HepG2 (cell line): ENCODE data around the gene TCF23. TPM values are rescaled to one million over a fixed set of nuclear protein-coding genes. Genes with fewer than 3 reads are reported as not detected.

Experiments
- CBX5 ChIP-seq: sonication (generic); formaldehyde crosslinking; IDR thresholded peaks from 2 replicates; pipeline ENCODE4 v1.4.0; 2020; ENCODE audit warnings: missing genetic modification reagents, borderline replicate concordance
- FLYWCH1 ChIP-seq: sonication (generic); formaldehyde crosslinking; IDR thresholded peaks from 2 replicates; pipeline ENCODE4 v1.8.1; 2023; ENCODE audit warnings: mild to moderate bottlenecking, missing genetic modification reagents
- HNRNPUL1 ChIP-seq: fragments of 200-400 bp; formaldehyde crosslinking; IDR thresholded peaks from 2 replicates; pipeline ENCODE4 v1.6.1; 2017; ENCODE audit warnings: low read depth, mild to moderate bottlenecking, low read length, moderate library complexity
- MAF1 ChIP-seq: sonication (generic); formaldehyde crosslinking; IDR thresholded peaks from 2 replicates; pipeline ENCODE4 v1.5.0; 2020; ENCODE audit warnings: missing genetic modification reagents, borderline replicate concordance
- NFYB ChIP-seq: sonication (generic); formaldehyde crosslinking; IDR thresholded peaks from 2 replicates; pipeline ENCODE4 v1.4.0; 2020; ENCODE audit warnings: missing genetic modification reagents
- NR2C2 ChIP-seq: sonication (generic); formaldehyde crosslinking; IDR thresholded peaks from 2 replicates; pipeline ENCODE4 v1.4.0; 2020; ENCODE audit warnings: missing genetic modification reagents, mild to moderate bottlenecking, moderate library complexity, borderline replicate concordance
- RBM39 ChIP-seq: fragments of 200-400 bp; formaldehyde crosslinking; IDR thresholded peaks from one replicate; pipeline ENCODE4 v1.6.1; 2018; ENCODE audit warnings: antibody characterized with exemption, mild to moderate bottlenecking, low read depth, low read length; ENCODE audit not compliant: poor library complexity, severe bottlenecking
- RXRA ChIP-seq: sonication (generic); formaldehyde crosslinking; IDR thresholded peaks from 2 replicates; pipeline ENCODE4 v1.5.1; 2020; ENCODE audit warnings: missing genetic modification reagents
- SMARCC2 ChIP-seq: fragments of 450-650 bp; IDR thresholded peaks from 2 replicates; pipeline ENCODE4 v1.6.1; 2017; ENCODE audit warnings: antibody characterized with exemption, mild to moderate bottlenecking
- SMC3 ChIP-seq: IDR thresholded peaks from 2 replicates; pipeline ENCODE4 v1.6.1; 2011; ENCODE audit warnings: low read length, improper control_type of control experiment
- ZNF350 ChIP-seq: sonication (generic); formaldehyde crosslinking; IDR thresholded peaks from 2 replicates; pipeline ENCODE4 v1.4.0; 2020; ENCODE audit warnings: mild to moderate bottlenecking, low read depth, missing genetic modification reagents, borderline replicate concordance
- ZNF367 ChIP-seq: sonication (generic); formaldehyde crosslinking; IDR thresholded peaks from 2 replicates; pipeline ENCODE4 v1.4.0; 2020; ENCODE audit warnings: missing genetic modification reagents, borderline replicate concordance
- ZSCAN29 ChIP-seq: sonication (generic); formaldehyde crosslinking; conservative IDR thresholded peaks from 2 replicates; pipeline ENCODE4 v1.4.0; 2020; ENCODE audit warnings: mild to moderate bottlenecking, missing genetic modification reagents
- ZSCAN9 ChIP-seq: IDR thresholded peaks from 2 replicates; pipeline ENCODE4 v1.6.1; 2016; ENCODE audit warnings: borderline replicate concordance
- polyA plus RNA-seq, 8 experiments: library from polyadenylated mRNA; depleted of rRNA in 3 of 8; stranded (reverse) in 7 of 8; unstranded in 1 of 8; fragments of >200 nt; fragmentation: Illumina TruSeq in 4 of 8; extraction: Trizol in 4 of 8; gene quantifications; 2 replicates each; pipeline versions ENCODE4 v1.2.1 to v1.2.3, GENCODE V29; 2011 to 2016; ENCODE audit warnings: low read depth in 4 of 8, missing spikeins in 1 of 8, mixed read lengths in 1 of 8; ENCODE audit not compliant: insufficient read depth in 1 of 8
- total RNA-seq, 5 experiments: library from RNA; depleted of rRNA; stranded (reverse); fragments of >200 nt; fragmentation: Illumina TruSeq; extraction: Trizol; gene quantifications; 2 replicates each; pipeline ENCODE4 v1.2.3, GENCODE V29; 2016; ENCODE audit warnings: low read depth in 1 of 5
- TF ChIP-seq, protein P1 (sequence below): sonication (generic); formaldehyde crosslinking; IDR thresholded peaks from 2 replicates; pipeline ENCODE4 v1.4.0; 2020; ENCODE audit warnings: mild to moderate bottlenecking, missing genetic modification reagents, borderline replicate concordance
- TF ChIP-seq, protein P2 (sequence below): fragments of 450-650 bp; IDR thresholded peaks from 2 replicates; pipeline ENCODE4 v1.6.1; 2016
- TF ChIP-seq, protein P3 (sequence below): sonication (generic); formaldehyde crosslinking; conservative IDR thresholded peaks from 2 replicates; pipeline ENCODE4 v1.8.0; 2022; ENCODE audit warnings: mild to moderate bottlenecking, moderate library complexity, missing genetic modification reagents
- TF ChIP-seq, protein P4 (sequence below): sonication (generic); formaldehyde crosslinking; IDR thresholded peaks from 2 replicates; pipeline ENCODE4 v1.4.0; 2020; ENCODE audit warnings: missing genetic modification reagents

Gene TCF23
- total and polyA plus RNA-seq, 2 of the 13 experiments (the other 11 are each of a cell fraction or from before 2014, with no cell fraction given): 0.02 to 1.4 TPM

DNA sequence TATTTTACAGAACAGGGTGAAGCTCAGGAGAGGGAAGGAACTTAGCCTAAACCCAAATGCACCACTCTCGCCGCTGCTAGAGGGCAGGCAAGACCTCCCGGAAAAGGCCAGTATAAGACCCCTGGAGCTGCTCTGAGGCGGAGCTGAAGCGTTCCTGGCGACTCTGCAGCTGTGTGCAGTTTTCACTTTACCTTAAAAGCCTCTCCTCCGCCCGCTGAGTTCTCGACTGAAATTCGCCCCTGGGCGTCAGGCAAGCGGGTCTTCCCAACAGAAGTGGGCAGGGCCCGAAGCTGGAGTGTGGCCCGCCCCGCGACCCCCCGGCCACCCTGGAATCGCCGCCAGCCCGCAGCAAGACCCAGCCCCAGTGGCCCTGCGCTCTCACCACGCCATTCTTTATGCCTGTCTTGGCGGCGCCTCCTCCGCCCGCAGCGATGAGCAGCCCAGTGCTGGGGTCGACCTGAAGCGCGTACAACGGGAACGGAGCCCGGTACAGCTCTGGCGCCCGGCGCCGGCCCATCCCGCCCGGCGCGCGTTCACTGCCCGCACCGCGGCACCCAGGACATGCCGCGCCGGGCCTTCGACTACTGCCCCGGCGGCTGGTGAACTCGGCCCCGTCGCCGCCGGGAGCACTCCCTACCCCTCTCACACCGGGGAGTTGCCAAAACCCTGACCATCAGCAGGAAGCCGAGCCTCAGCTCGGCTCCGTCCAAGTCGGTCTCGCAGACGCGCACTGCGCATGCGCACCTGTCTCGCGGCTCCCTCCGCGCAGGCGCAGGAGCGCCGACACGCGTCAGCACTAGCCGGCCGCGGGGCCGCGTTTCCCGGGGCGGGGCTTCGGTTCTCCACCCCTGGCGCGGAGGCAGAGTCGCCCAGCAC is 14.7 kb upstream of the TCF23 start, which contains the start of gene PREB (continued):
- TF ChIP-seq, protein P1, sequence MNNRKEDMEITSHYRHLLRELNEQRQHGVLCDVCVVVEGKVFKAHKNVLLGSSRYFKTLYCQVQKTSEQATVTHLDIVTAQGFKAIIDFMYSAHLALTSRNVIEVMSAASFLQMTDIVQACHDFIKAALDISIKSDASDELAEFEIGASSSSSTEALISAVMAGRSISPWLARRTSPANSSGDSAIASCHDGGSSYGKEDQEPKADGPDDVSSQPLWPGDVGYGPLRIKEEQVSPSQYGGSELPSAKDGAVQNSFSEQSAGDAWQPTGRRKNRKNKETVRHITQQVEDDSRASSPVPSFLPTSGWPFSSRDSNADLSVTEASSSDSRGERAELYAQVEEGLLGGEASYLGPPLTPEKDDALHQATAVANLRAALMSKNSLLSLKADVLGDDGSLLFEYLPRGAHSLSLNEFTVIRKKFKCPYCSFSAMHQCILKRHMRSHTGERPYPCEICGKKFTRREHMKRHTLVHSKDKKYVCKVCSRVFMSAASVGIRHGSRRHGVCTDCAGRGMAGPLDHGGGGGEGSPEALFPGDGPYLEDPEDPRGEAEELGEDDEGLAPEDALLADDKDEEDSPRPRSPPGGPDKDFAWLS (CRISPR knock-in tag): no peak
- TF ChIP-seq ZSCAN9 (CRISPR knock-in tag) (peak; percentile 41; the same call in 1 of the 2 replicates), HNRNPUL1 (no peak), SMC3 (peak; percentile 48; the same call in 1 of the 2 replicates), ZNF350 (CRISPR knock-in tag) (peak; percentile 31), FLYWCH1 (CRISPR knock-in tag) (peak; percentile 84; the same call in 1 of the 2 replicates), CBX5 (no peak), RBM39 (peak; percentile 35), RXRA (CRISPR knock-in tag) (no peak; the same call in 1 of the 2 replicates), NFYB (CRISPR knock-in tag) (peak; percentile 35; the same call in 1 of the 2 replicates), ZSCAN29 (CRISPR knock-in tag) (0 out of 2 replicates have a peak, but pooled peaks have one; percentile 62), ZNF367 (CRISPR knock-in tag) (no peak; the same call in 1 of the 2 replicates), NR2C2 (CRISPR knock-in tag) (peak; percentile 81; the same call in 1 of the 2 replicates), MAF1 (CRISPR knock-in tag) (no peak), SMARCC2 (no peak)
- TF ChIP-seq, protein P2, sequence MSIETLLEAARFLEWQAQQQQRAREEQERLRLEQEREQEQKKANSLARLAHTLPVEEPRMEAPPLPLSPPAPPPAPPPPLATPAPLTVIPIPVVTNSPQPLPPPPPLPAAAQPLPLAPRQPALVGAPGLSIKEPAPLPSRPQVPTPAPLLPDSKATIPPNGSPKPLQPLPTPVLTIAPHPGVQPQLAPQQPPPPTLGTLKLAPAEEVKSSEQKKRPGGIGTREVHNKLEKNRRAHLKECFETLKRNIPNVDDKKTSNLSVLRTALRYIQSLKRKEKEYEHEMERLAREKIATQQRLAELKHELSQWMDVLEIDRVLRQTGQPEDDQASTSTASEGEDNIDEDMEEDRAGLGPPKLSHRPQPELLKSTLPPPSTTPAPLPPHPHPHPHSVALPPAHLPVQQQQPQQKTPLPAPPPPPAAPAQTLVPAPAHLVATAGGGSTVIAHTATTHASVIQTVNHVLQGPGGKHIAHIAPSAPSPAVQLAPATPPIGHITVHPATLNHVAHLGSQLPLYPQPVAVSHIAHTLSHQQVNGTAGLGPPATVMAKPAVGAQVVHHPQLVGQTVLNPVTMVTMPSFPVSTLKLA: no peak
- TF ChIP-seq, protein P3, sequence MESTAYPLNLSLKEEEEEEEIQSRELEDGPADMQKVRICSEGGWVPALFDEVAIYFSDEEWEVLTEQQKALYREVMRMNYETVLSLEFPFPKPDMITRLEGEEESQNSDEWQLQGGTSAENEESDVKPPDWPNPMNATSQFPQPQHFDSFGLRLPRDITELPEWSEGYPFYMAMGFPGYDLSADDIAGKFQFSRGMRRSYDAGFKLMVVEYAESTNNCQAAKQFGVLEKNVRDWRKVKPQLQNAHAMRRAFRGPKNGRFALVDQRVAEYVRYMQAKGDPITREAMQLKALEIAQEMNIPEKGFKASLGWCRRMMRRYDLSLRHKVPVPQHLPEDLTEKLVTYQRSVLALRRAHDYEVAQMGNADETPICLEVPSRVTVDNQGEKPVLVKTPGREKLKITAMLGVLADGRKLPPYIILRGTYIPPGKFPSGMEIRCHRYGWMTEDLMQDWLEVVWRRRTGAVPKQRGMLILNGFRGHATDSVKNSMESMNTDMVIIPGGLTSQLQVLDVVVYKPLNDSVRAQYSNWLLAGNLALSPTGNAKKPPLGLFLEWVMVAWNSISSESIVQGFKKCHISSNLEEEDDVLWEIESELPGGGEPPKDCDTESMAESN: no peak; the same call in 1 of the 2 replicates
- TF ChIP-seq, protein P4, sequence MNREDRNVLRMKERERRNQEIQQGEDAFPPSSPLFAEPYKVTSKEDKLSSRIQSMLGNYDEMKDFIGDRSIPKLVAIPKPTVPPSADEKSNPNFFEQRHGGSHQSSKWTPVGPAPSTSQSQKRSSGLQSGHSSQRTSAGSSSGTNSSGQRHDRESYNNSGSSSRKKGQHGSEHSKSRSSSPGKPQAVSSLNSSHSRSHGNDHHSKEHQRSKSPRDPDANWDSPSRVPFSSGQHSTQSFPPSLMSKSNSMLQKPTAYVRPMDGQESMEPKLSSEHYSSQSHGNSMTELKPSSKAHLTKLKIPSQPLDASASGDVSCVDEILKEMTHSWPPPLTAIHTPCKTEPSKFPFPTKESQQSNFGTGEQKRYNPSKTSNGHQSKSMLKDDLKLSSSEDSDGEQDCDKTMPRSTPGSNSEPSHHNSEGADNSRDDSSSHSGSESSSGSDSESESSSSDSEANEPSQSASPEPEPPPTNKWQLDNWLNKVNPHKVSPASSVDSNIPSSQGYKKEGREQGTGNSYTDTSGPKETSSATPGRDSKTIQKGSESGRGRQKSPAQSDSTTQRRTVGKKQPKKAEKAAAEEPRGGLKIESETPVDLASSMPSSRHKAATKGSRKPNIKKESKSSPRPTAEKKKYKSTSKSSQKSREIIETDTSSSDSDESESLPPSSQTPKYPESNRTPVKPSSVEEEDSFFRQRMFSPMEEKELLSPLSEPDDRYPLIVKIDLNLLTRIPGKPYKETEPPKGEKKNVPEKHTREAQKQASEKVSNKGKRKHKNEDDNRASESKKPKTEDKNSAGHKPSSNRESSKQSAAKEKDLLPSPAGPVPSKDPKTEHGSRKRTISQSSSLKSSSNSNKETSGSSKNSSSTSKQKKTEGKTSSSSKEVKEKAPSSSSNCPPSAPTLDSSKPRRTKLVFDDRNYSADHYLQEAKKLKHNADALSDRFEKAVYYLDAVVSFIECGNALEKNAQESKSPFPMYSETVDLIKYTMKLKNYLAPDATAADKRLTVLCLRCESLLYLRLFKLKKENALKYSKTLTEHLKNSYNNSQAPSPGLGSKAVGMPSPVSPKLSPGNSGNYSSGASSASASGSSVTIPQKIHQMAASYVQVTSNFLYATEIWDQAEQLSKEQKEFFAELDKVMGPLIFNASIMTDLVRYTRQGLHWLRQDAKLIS (CRISPR knock-in tag): 0 out of 2 replicates have a peak, but pooled peaks have one; percentile 20
